Panc1 (cell line): ENCODE measurements around the gene CHST8. TPM values are rescaled to one million over a fixed set of nuclear protein-coding genes. Genes with fewer than 3 reads are reported as not detected.

Source experiments
- ATAC-seq: fragments of 200-7000 bp; cut with Tn5 transposase; 2 replicates; pipeline ENCODE4 v1.9.1; 2020; ENCODE audit warnings: mild to moderate bottlenecking, moderate library complexity
- BruUV-seq: library from RNA; stranded (reverse); fragments of 400-500 nt; replicated peaks from 2 replicates; lab custom pipeline; 2021; lab: Mats Ljungman, UMichigan
- CTCF ChIA-PET: fragments of 300-600 bp; sonication (Branson Sonifier 250); formaldehyde crosslinking; loops from one replicate; lab custom pipeline; 2022; ENCODE audit warnings: antibody characterized with exemption; lab: Charles Lee
- POLR2A ChIA-PET: fragments of 300-600 bp; sonication (Branson Sonifier 250); formaldehyde crosslinking; loops from one replicate; lab custom pipeline; 2022; ENCODE audit warnings: antibody characterized with exemption; lab: Charles Lee
- DNase-seq: peaks from one replicate; pipeline ENCODE4 v3.0.0-alpha.2; 2010; ENCODE audit warnings: low read depth, low spot score
- H3K27ac ChIP-seq: 2 replicates; pipeline ENCODE4 v1.5.1; 2011; ENCODE audit warnings: mild to moderate bottlenecking, low read length, inconsistent platforms
- H3K27me3 ChIP-seq: fragments of 200-500 bp; sonication (Bioruptor generic); 2 replicates; pipeline ENCODE4 v1.6.0; 2014; ENCODE audit warnings: low read length, inconsistent platforms; ENCODE audit not compliant: control insufficient read depth, insufficient read depth
- H3K36me3 ChIP-seq: fragments of 200-500 bp; sonication (Bioruptor generic); 2 replicates; pipeline ENCODE4 v1.5.1; 2014; ENCODE audit warnings: inconsistent platforms, mild to moderate bottlenecking, low read length, moderate library complexity; ENCODE audit not compliant: control insufficient read depth, insufficient read depth
- H3K4me1 ChIP-seq: 2 replicates; pipeline ENCODE4 v1.5.1; 2011; ENCODE audit warnings: inconsistent platforms, mild to moderate bottlenecking, low read length, moderate library complexity; ENCODE audit not compliant: control insufficient read depth, insufficient read depth
- H3K4me3 ChIP-seq, 2 experiments: 2 replicates each; pipeline ENCODE4 v1.5.1; 2011 to 2012; ENCODE audit warnings: low read depth in 2 of 2, low read length in 2 of 2, mild to moderate bottlenecking in 2 of 2, inconsistent platforms in 1 of 2, moderate library complexity in 1 of 2
- H3K9me3 ChIP-seq: fragments of 200-500 bp; sonication (Bioruptor generic); 2 replicates; pipeline ENCODE4 v1.5.1; 2014; ENCODE audit warnings: low read depth, mild to moderate bottlenecking, inconsistent platforms, low read length, moderate library complexity; ENCODE audit not compliant: control insufficient read depth, insufficient read depth
- CTCF ChIP-seq: fragments of 450-650 bp; IDR thresholded peaks from 2 replicates; pipeline ENCODE4 v1.5.1; 2017; ENCODE audit warnings: mild to moderate bottlenecking
- POLR2AphosphoS5 ChIP-seq: IDR thresholded peaks from 2 replicates; pipeline ENCODE4 v1.6.1; 2012; ENCODE audit warnings: mild to moderate bottlenecking, low read depth, low read length, moderate library complexity
- REST ChIP-seq, 2 experiments: IDR thresholded peaks; 2 replicates each; pipeline ENCODE4 v1.6.1; 2011 to 2012; ENCODE audit warnings: low read depth in 2 of 2, control low read depth in 1 of 2, low read length in 1 of 2, mild to moderate bottlenecking in 1 of 2, moderate library complexity in 1 of 2; ENCODE audit not compliant: insufficient read depth in 1 of 2
- SIN3A ChIP-seq: IDR thresholded peaks from 2 replicates; pipeline ENCODE4 v1.6.1; 2012; ENCODE audit warnings: low read depth, mild to moderate bottlenecking, low read length, moderate library complexity, borderline replicate concordance; ENCODE audit not compliant: insufficient read depth
- TCF7L2 ChIP-seq: IDR thresholded peaks from 2 replicates; pipeline ENCODE4 v1.6.1; 2011; ENCODE audit warnings: mild to moderate bottlenecking, low read depth, low read length, inconsistent platforms
- in situ Hi-C: cut with HindIII; loops from 2 replicates; pipeline ENCODE4 v1.10.0; 2016; ENCODE audit warnings: low sequenced_read_pairs, low pct_unique_long_range_greater_than_20kb
- intact Hi-C: fragments of 100-400 bp; cut with micrococcal nuclease; formaldehyde crosslinking; loops from one replicate; pipeline ENCODE4 v1.10.0; 2022; ENCODE audit not compliant: unreplicated experiment
- total RNA-seq: library from RNA; stranded (reverse); gene quantifications from one replicate; pipeline ENCODE4 v1.2.1, GENCODE V29; 2021; ENCODE audit not compliant: unreplicated experiment

The CHST8 gene
- total RNA-seq, 1 experiment from 2014 or later, result 0.28 TPM

- Histone ChIP-seq H3K27me3 (peaks cover 34% of the 10 kb centered on the region), H3K27ac (no peak overlapping the region), H3K9me3 (peaks cover 6% of the 10 kb centered on the region; the same call in 1 of the 2 replicates), H3K36me3 (no peaks in the 10 kb centered on the region), H3K4me3 (no peak overlapping the region), H3K4me1 (no peaks in the 10 kb centered on the region)
- ChIA-PET POLR2A (interaction anchor here (0.5 kb wide), 1 partner anchor 99 kb away, joined by 11 read pairs; no protein-coding TSS in a partner anchor), CTCF (no interaction called here)
- no peak for TF ChIP-seq SIN3A
- TF ChIP-seq CTCF, result no peak
- TF ChIP-seq POLR2AphosphoS5, result no peak
- no peak for TF ChIP-seq TCF7L2
- no peak for TF ChIP-seq REST (IDR thresholded peaks at IDR 0.05; ENCODE audit: insufficient read depth in 1 of 2, low read depth in 2 of 2, low read length in 1 of 2)
- no peak for DNase-seq
- intact Hi-C loops, result no loop called here
- in situ Hi-C loops, result no loop called here
- ATAC-seq, result no peak
- BruUV-seq, result no TSS peak
Observed at GRCh38 chr19:33612928-33613619, 8.7 kb upstream of the CHST8 start.

DNA sequence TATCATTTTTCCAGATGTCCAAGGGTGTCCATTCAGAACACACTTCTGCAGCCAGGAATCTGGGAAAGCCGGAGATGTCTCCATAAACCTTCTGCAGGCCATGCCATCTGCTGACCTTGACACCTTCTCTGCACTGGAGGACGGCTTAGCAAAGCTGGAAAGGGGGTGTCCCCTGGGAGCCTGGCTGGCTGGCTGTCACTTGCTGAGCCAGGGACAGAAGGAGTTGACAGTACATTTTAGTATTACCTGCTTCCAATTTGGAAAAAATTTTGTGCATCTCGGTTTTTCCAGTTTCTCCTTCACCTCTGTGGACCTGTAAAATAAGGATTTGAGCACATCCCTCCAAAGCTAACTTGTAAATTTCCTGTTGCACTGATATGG is 8.1 kb upstream of the CHST8 start:
- no peak overlapping the region for H3K27ac ChIP-seq
- no TSS peak for BruUV-seq
- H3K36me3 ChIP-seq, result no peaks in the 10 kb centered on the region
- ATAC-seq (no peak), DNase-seq (no peak)
- TF ChIP-seq TCF7L2 (no peak), POLR2AphosphoS5 (no peak), REST (IDR thresholded peaks at IDR 0.05; ENCODE audit: insufficient read depth in 1 of 2, low read depth in 2 of 2, low read length in 1 of 2) (no peak), SIN3A (no peak), CTCF (no peak)
- H3K4me3 ChIP-seq, result no peak overlapping the region
- no peaks in the 10 kb centered on the region for H3K4me1 ChIP-seq
- H3K27me3 ChIP-seq, result peaks cover 34% of the 10 kb centered on the region
- in situ Hi-C loops, result no loop called here
- ChIA-PET POLR2A (interaction anchor here (0.5 kb wide), 1 partner anchor 100 kb away, joined by 11 read pairs; no protein-coding TSS in a partner anchor), CTCF (no interaction called here)
- H3K9me3 ChIP-seq, result peaks cover 6% of the 10 kb centered on the region; the same call in 1 of the 2 replicates
- intact Hi-C loops, result no loop called here
